ENCODE measurements around the gene MEGF10. TPM values are rescaled to one million over a fixed set of nuclear protein-coding genes. Genes with fewer than 3 reads are reported as not detected.

Gene MEGF10
- total RNA-seq, 1 donor from 2014 or later: 0.47 TPM

DNA sequence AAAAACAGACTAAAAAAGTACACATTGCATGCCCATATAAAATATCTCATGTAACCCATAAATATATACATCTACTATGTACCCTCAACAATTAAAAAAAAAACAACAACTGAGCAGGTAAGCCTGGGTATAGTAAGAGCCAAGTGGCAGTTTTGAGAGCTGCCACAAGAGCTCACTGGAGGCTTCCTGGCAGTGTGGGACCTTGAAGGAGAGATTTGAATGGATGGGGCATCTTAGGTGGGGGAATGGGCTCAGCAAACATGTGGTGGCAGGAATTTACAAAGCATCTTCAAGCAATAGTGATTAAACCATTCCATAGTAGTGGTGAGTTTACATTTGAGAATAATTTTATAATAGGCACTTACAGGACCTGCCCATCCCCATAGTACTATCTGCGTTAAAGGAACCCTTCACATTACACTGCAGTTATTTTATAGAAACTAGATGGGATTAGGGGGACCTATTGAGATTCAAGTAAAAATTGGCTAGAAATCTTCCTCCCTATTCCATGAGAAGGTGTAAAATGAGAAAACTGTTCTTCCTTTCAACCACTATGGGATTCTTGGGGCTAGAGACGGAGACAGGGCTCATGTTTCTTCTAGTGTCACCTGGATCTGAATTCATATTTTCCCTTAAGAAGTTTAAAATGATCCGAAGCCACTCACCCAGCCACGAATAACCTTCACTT, 6.9 kb downstream of the MEGF10 start:
- H3K4me1 ChIP-seq: no peaks in the 10 kb centered on the region
- no peak for DNase-seq
- no peaks in the 10 kb centered on the region for H3K9me3 ChIP-seq (replicated peaks)
- H3K27ac ChIP-seq (replicated peaks): no peak overlapping the region
- peaks cover 61% of the 10 kb centered on the region for H3K27me3 ChIP-seq (ENCODE audit: low read depth)
- TF ChIP-seq, protein P1, sequence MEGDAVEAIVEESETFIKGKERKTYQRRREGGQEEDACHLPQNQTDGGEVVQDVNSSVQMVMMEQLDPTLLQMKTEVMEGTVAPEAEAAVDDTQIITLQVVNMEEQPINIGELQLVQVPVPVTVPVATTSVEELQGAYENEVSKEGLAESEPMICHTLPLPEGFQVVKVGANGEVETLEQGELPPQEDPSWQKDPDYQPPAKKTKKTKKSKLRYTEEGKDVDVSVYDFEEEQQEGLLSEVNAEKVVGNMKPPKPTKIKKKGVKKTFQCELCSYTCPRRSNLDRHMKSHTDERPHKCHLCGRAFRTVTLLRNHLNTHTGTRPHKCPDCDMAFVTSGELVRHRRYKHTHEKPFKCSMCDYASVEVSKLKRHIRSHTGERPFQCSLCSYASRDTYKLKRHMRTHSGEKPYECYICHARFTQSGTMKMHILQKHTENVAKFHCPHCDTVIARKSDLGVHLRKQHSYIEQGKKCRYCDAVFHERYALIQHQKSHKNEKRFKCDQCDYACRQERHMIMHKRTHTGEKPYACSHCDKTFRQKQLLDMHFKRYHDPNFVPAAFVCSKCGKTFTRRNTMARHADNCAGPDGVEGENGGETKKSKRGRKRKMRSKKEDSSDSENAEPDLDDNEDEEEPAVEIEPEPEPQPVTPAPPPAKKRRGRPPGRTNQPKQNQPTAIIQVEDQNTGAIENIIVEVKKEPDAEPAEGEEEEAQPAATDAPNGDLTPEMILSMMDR (IDR thresholded peaks at IDR 0.05; ENCODE audit: borderline replicate concordance): no peak
- no peaks in the 10 kb centered on the region for H3K36me3 ChIP-seq
- intact Hi-C loops (cut with micrococcal nuclease): loop anchor here (10.0 kb wide), 1 partner anchor 147 kb away; no protein-coding TSS in a partner anchor
- H3K4me3 ChIP-seq: no peak overlapping the region

DNA sequence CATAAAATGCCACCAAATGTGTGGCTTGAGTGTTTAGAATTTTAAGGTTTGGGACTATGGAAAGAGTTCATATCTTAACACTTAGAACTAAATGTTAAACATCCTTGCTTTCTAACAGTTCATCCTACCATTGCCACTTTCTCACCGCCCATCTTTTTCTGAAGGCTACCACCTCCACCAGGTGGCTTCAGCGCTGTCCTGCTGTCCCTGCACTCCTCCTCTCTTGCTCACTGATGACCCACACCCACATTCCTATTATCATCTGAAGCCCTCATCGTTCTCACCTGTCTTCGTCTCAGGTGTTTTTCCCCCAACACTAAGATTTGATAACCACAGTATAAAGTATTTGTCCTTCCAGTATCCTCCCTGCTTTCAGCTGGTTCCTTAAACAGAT, 7.4 kb downstream of the MEGF10 start:
- Histone ChIP-seq H3K36me3 (no peaks in the 10 kb centered on the region), H3K27ac (replicated peaks) (no peak overlapping the region), H3K4me1 (no peaks in the 10 kb centered on the region), H3K9me3 (replicated peaks) (no peaks in the 10 kb centered on the region), H3K27me3 (ENCODE audit: low read depth) (peaks cover 56% of the 10 kb centered on the region), H3K4me3 (no peak overlapping the region)
- intact Hi-C loops (cut with micrococcal nuclease): loop anchor here (10.0 kb wide), 1 partner anchor 147 kb away; no protein-coding TSS in a partner anchor
- no peak for DNase-seq
- TF ChIP-seq, protein P1 (IDR thresholded peaks at IDR 0.05; ENCODE audit: borderline replicate concordance): no peak

DNA sequence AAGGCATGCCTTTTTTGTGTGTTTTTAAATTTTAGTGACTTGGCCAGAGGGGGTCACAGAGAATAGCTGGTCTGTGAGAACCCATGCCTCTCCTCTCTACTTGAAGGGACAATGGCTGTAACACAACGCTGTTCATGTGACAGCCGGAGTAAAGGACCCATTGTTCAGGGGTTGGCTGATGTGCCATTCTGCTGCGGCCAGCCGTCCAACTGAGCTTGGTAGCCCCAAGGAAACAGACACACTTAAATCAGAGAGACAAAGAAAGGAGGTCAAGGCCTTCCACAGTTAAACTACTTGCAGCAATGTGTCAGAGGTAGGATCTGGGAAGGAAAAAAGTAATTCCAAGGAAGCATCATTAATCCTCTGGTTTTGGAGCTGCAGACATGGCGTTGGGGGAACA, 8.1 kb downstream of the MEGF10 start:
- TF ChIP-seq, protein P1 (IDR thresholded peaks at IDR 0.05; ENCODE audit: borderline replicate concordance): no peak
- Histone ChIP-seq H3K4me1 (no peaks in the 10 kb centered on the region), H3K27ac (replicated peaks) (no peak overlapping the region), H3K36me3 (no peaks in the 10 kb centered on the region), H3K4me3 (no peak overlapping the region), H3K27me3 (ENCODE audit: low read depth) (peaks cover 50% of the 10 kb centered on the region), H3K9me3 (replicated peaks) (no peaks in the 10 kb centered on the region)
- DNase-seq: no peak
- intact Hi-C loops (cut with micrococcal nuclease): loop anchor here (10.0 kb wide), 1 partner anchor 146 kb away; no protein-coding TSS in a partner anchor

DNA sequence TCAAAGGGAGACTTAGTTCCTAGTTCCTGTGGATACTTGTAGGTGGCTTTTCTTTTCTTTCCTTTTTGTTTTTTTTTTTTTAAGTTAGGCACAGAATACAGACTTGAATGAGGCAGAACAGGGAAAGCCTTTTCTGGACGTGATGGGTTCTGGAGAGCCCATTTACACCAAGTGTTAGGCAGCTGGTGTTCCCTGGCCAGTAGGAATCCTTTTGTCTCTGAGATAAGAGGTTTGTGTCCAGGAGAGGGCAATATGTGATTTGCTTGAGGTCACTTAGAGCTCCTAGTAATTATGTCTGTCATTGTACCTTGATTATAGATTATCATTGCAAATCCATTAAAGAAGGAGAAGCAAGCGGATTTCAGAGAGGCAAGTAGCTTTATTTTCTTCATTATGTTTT, 9.1 kb downstream of the MEGF10 start:
- TF ChIP-seq, protein P1 (IDR thresholded peaks at IDR 0.05; ENCODE audit: borderline replicate concordance): peak; percentile 12
- no peak for DNase-seq
- no peaks in the 10 kb centered on the region for H3K9me3 ChIP-seq (replicated peaks)
- no peak overlapping the region for H3K27ac ChIP-seq (replicated peaks)
- H3K4me3 ChIP-seq: no peak overlapping the region
- no peaks in the 10 kb centered on the region for H3K4me1 ChIP-seq
- H3K36me3 ChIP-seq: no peaks in the 10 kb centered on the region
- intact Hi-C loops (cut with micrococcal nuclease): loop anchor here (10.0 kb wide), 1 partner anchor 145 kb away; no protein-coding TSS in a partner anchor
- peaks cover 40% of the 10 kb centered on the region for H3K27me3 ChIP-seq (ENCODE audit: low read depth)

DNA sequence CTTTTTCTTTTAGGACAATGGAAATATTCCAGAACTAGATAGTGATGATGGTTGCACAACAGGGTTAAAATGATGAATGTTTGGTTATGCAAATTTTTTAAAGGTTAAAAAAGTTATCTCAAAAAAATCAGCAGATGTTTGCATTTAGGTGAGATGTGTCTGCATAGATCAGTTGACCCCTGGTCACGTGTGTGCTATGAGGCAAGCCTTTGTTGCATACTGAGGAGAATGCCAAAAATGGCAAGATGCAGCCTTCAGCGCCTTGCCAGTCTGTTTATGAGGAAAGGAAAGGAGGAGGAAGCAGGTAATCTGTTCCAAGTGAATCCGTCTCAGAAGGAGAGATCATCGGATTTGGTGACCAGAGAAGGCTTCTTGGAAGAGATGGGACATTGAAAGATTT, 11.9 kb downstream of the MEGF10 start:
- intact Hi-C loops (cut with micrococcal nuclease): no loop called here
- Histone ChIP-seq H3K27me3 (ENCODE audit: low read depth) (peaks cover 14% of the 10 kb centered on the region), H3K9me3 (replicated peaks) (no peaks in the 10 kb centered on the region), H3K4me3 (no peak overlapping the region), H3K4me1 (no peaks in the 10 kb centered on the region), H3K36me3 (no peaks in the 10 kb centered on the region), H3K27ac (replicated peaks) (no peak overlapping the region)
- no peak for DNase-seq
- TF ChIP-seq, protein P1 (IDR thresholded peaks at IDR 0.05; ENCODE audit: borderline replicate concordance): no peak

Measured in left ventricle myocardium inferior (tissue), 1 donor.